GM12878 (cell line): ENCODE data around the gene ERCC2. TPM values are rescaled to one million over a fixed set of nuclear protein-coding genes. Genes with fewer than 3 reads are reported as not detected.
"Not testable (repeated sequence)": the region's sequence is repeated elsewhere in the genome, so short reads cannot be mapped to it uniquely, and the experiment has no call there.

Source experiments
- ATAC-seq: fragments of 200-7000 bp; cut with Tn5 transposase; 3 replicates; pipeline ENCODE4 v1.9.1; 2020; ENCODE audit warnings: mild to moderate bottlenecking, moderate library complexity
- BruUV-seq: library from RNA; stranded (reverse); fragments of 400-500 nt; replicated peaks from 2 replicates; lab custom pipeline; 2021; lab: Mats Ljungman, UMichigan
- CTCF ChIA-PET: fragments of 300-600 bp; sonication (Branson Sonifier 250); formaldehyde crosslinking; extraction: SDS; loops from one replicate; lab custom pipeline; 2021; ENCODE audit warnings: inconsistent platforms; lab: Yijun Ruan, JAX
- POLR2A ChIA-PET: fragments of 350-600 bp; formaldehyde crosslinking; extraction: SDS; loops from one replicate; lab custom pipeline; 2021; ENCODE audit warnings: inconsistent platforms; lab: Charles Lee
- RAD21 ChIA-PET: fragments of 300-600 bp; sonication (Branson Sonifier 250); formaldehyde crosslinking; loops from one replicate; lab custom pipeline; 2023; ENCODE audit warnings: antibody characterized with exemption; ENCODE audit not compliant: unreplicated experiment; lab: Charles Lee
- SMC1A ChIA-PET: fragments of 300-600 bp; sonication (Branson Sonifier 250); formaldehyde crosslinking; loops from one replicate; lab custom pipeline; 2023; ENCODE audit not compliant: unreplicated experiment, uncharacterized antibody; lab: Charles Lee
- DNase-seq: peaks from one replicate; pipeline ENCODE4 v3.0.0-alpha.2; 2011; ENCODE audit warnings: low read depth, low spot score
- FAIRE-seq: peaks from 3 replicates; lab custom pipeline; 2011; peaks lifted over from hg19 to GRCh38; lab: Jason Lieb, UNC
- H2AFZ ChIP-seq: 2 replicates; pipeline ENCODE4 v1.6.0; 2011; ENCODE audit warnings: low read depth, low read length, control low read depth; ENCODE audit not compliant: control insufficient read depth
- H3K27ac ChIP-seq: 2 replicates; pipeline ENCODE4 v1.5.1; 2011; ENCODE audit warnings: control low read depth; ENCODE audit not compliant: control insufficient read depth, insufficient read depth
- H3K27me3 ChIP-seq, 2 experiments: replicated peaks in 1 of 2; 2 replicates each; pipeline versions ENCODE4 v1.6.0 to v1.6.1; 2011; ENCODE audit warnings: low read length in 1 of 2; ENCODE audit not compliant: control insufficient read depth in 2 of 2, insufficient read depth in 2 of 2
- H3K36me3 ChIP-seq, 2 experiments: 2 replicates each; pipeline ENCODE4 v1.5.1; 2011; ENCODE audit warnings: low read length in 1 of 2; ENCODE audit not compliant: control insufficient read depth in 2 of 2, insufficient read depth in 2 of 2
- H3K4me1 ChIP-seq: 2 replicates; pipeline ENCODE4 v1.6.1; 2011; ENCODE audit warnings: mild to moderate bottlenecking, low read length, moderate library complexity, mixed read lengths; ENCODE audit not compliant: control insufficient read depth, insufficient read depth
- H3K4me2 ChIP-seq: 2 replicates; pipeline ENCODE4 v1.6.0; 2011; ENCODE audit warnings: control low read depth; ENCODE audit not compliant: control insufficient read depth, insufficient read depth
- H3K4me3 ChIP-seq: fragments of 200-600 bp; sonication (generic); 2 replicates; pipeline ENCODE4 v1.5.1; 2016
- H3K79me2 ChIP-seq: 2 replicates; pipeline ENCODE4 v1.6.0; 2011; ENCODE audit warnings: low read length; ENCODE audit not compliant: control insufficient read depth, insufficient read depth
- H3K9ac ChIP-seq: 2 replicates; pipeline ENCODE4 v1.8.0; 2011; ENCODE audit warnings: low read length, control low read depth, mixed read lengths; ENCODE audit not compliant: control insufficient read depth, insufficient read depth
- H3K9me3 ChIP-seq: replicated peaks from 3 replicates; pipeline ENCODE4 v1.5.1; 2011; ENCODE audit warnings: mild to moderate bottlenecking, low read length; ENCODE audit not compliant: control insufficient read depth, insufficient read depth
- H4K20me1 ChIP-seq: 2 replicates; pipeline ENCODE4 v1.6.0; 2011; ENCODE audit not compliant: control insufficient read depth, insufficient read depth
- IRF4 ChIP-seq: IDR thresholded peaks from 2 replicates; pipeline ENCODE4 v1.6.1; 2011; ENCODE audit warnings: low read depth, low read length
- POLR2A ChIP-seq: IDR thresholded peaks from 2 replicates; pipeline ENCODE4 v1.6.1; 2011; ENCODE audit warnings: low read depth, mild to moderate bottlenecking, low read length
- WGBS: methylation state at CpG from one replicate; pipeline ENCODE4 v1.1.6; 2016; ENCODE audit warnings: low lambda C conversion rate; ENCODE audit not compliant: insufficient replicate concordance, insufficient coverage; ENCODE audit errors: missing lambda C conversion rate; 5-methylcytosine and 5-hydroxymethylcytosine counted together
- in situ Hi-C: fragments of 300-500 bp; cut with MboI; formaldehyde crosslinking; loops from 9 replicates; pipeline ENCODE4 v1.14.3; 2018; ENCODE audit warnings: mixed read lengths
- intact Hi-C: fragments of 100-400 bp; cut with micrococcal nuclease; formaldehyde crosslinking; loops from one replicate; pipeline ENCODE4 v1.14.2; 2022; ENCODE audit not compliant: unreplicated experiment
- polyA plus RNA-seq, 11 experiments: library from polyadenylated mRNA; depleted of rRNA in 4 of 11; unstranded in 6 of 11; stranded (reverse) in 5 of 11; fragments of >200 nt; fragmentation: Nextera tagmentation in 4 of 11; fragmentation: Illumina TruSeq in 1 of 11; extraction: Ambion mirVana in 4 of 11; extraction: Trizol in 1 of 11; gene quantifications; 1 replicate in 1 of 11; 2 replicates in 10 of 11; pipeline versions ENCODE4 v1.2.1 to v1.2.3, GENCODE V29; 2011 to 2016; ENCODE audit warnings: inconsistent platforms in 2 of 11, missing spikeins in 2 of 11, low read depth in 1 of 11
- total RNA-seq, 4 experiments: library from RNA; depleted of rRNA in 3 of 4; stranded (reverse); fragments of >200 nt in 3 of 4; fragmentation: Illumina TruSeq in 1 of 4; extraction: Trizol in 1 of 4; gene quantifications; 2 replicates each; pipeline versions ENCODE4 v1.2.1 to v1.2.3, GENCODE V29; 2013 to 2021
- TF ChIP-seq, protein P1 (sequence below): IDR thresholded peaks from 2 replicates; pipeline ENCODE4 v1.6.1; 2012; ENCODE audit warnings: improper control_type of control experiment, low read depth, low read length; ENCODE audit not compliant: insufficient replicate concordance

Gene ERCC2
- total and polyA plus RNA-seq, 10 of the 15 experiments (the other 5 are each of a cell fraction or from before 2014, with no cell fraction given): 1.3 to 40.1 (median 15.6) TPM

DNA sequence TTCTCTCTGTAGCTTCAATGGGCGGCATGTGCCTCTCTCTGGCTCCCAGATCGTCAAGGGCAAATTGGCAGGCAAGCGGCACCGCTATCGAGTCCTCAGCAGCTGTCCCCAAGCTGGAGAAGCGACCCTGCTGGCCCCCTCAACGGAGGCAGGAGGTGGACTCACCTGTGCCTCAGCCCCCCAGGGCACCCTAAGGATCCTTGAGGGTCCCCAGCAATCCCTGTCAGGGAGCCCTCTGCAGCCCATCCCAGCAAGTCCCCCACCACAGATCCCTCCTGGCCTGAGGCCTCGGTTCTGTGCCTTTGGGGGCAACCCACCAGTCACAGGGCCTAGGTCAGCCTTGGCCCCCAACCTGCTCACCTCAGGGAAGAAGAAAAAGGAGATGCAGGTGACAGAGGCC lies 37.7 kb upstream of the ERCC2 start:
- no peak for TF ChIP-seq IRF4
- 0 out of 2 replicates have a peak, but pooled peaks have one; percentile 46 for TF ChIP-seq POLR2A
- TF ChIP-seq, protein P1, sequence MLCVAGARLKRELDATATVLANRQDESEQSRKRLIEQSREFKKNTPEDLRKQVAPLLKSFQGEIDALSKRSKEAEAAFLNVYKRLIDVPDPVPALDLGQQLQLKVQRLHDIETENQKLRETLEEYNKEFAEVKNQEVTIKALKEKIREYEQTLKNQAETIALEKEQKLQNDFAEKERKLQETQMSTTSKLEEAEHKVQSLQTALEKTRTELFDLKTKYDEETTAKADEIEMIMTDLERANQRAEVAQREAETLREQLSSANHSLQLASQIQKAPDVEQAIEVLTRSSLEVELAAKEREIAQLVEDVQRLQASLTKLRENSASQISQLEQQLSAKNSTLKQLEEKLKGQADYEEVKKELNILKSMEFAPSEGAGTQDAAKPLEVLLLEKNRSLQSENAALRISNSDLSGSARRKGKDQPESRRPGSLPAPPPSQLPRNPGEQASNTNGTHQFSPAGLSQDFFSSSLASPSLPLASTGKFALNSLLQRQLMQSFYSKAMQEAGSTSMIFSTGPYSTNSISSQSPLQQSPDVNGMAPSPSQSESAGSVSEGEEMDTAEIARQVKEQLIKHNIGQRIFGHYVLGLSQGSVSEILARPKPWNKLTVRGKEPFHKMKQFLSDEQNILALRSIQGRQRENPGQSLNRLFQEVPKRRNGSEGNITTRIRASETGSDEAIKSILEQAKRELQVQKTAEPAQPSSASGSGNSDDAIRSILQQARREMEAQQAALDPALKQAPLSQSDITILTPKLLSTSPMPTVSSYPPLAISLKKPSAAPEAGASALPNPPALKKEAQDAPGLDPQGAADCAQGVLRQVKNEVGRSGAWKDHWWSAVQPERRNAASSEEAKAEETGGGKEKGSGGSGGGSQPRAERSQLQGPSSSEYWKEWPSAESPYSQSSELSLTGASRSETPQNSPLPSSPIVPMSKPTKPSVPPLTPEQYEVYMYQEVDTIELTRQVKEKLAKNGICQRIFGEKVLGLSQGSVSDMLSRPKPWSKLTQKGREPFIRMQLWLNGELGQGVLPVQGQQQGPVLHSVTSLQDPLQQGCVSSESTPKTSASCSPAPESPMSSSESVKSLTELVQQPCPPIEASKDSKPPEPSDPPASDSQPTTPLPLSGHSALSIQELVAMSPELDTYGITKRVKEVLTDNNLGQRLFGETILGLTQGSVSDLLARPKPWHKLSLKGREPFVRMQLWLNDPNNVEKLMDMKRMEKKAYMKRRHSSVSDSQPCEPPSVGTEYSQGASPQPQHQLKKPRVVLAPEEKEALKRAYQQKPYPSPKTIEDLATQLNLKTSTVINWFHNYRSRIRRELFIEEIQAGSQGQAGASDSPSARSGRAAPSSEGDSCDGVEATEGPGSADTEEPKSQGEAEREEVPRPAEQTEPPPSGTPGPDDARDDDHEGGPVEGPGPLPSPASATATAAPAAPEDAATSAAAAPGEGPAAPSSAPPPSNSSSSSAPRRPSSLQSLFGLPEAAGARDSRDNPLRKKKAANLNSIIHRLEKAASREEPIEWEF: no peak
- SMC1A ChIA-PET: no interaction called here
- Histone ChIP-seq H3K4me3 (no peak overlapping the region), H2AFZ (no peak overlapping the region), H3K27me3 (no peaks in the 10 kb centered on the region; a peak in 1 of 4 replicates), H3K9me3 (no peaks in the 10 kb centered on the region), H3K4me2 (no peak overlapping the region), H3K4me1 (peaks cover 4% of the 10 kb centered on the region), H3K27ac (no peak overlapping the region), H4K20me1 (no peaks in the 10 kb centered on the region), H3K79me2 (peaks cover 7% of the 10 kb centered on the region), H3K9ac (no peak overlapping the region), H3K36me3 (peaks cover 0 to 1% of the 10 kb centered on the region in 2 experiments; a peak in 2 of 4 replicates)
- POLR2A ChIA-PET: interaction anchor here (1.5 kb wide), 1 partner anchor 15 kb away, joined by 3 read pairs; no protein-coding TSS in a partner anchor
- CTCF ChIA-PET: interaction anchor here (1.1 to 1.3 kb wide), 4 partner anchors 14 to 70 kb away, joined by 3 to 4 read pairs (median 4); no protein-coding TSS in a partner anchor
- WGBS: 95% methylated on average over 8 of the region's 8 CpGs
- BruUV-seq: no TSS peak
- intact Hi-C loops: loop anchor here (10.0 kb wide), 1 partner anchor 237 kb away; no protein-coding TSS in a partner anchor
- no peak for FAIRE-seq
- RAD21 ChIA-PET: no interaction called here
- in situ Hi-C loops: no loop called here
- ATAC-seq: no peak
- no peak for DNase-seq

DNA sequence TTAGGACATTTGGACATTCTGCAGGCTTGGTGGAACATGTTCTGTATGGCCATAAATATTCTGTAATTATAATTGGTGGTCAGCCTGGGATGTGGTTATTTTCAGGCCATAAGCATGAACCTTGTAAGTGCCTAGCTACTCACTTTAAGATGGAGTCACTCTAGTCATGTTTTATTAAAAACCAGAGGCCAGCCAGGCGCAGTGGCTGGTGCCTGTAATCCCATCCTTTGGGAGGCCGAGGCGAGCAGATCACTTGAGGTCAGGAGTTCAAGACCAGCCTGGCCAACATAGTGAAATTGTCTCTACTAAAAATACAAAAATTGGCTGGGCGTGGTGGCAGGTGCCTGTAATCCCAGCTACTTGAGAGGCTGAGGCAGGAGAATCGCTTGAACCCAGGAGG lies 37.2 kb upstream of the ERCC2 start:
- H3K27me3 ChIP-seq, H3K27ac ChIP-seq, H2AFZ ChIP-seq, ATAC-seq, H3K79me2 ChIP-seq, H3K9ac ChIP-seq, H3K9me3 ChIP-seq, DNase-seq, BruUV-seq, H4K20me1 ChIP-seq, in situ Hi-C loops, H3K36me3 ChIP-seq, FAIRE-seq, H3K4me1 ChIP-seq: not testable (repeated sequence)
- 93% methylated on average over 5 of the region's 5 CpGs for WGBS
- intact Hi-C loops: loop anchor here (10.0 kb wide), 1 partner anchor 237 kb away; no protein-coding TSS in a partner anchor
- Histone ChIP-seq H3K4me3 (peak overlapping the region; percentile 98), H3K4me2 (peak overlapping the region; percentile 96)
- CTCF ChIA-PET: interaction anchor here (1.1 to 1.3 kb wide), 4 partner anchors 14 to 71 kb away, joined by 3 to 4 read pairs (median 4); no protein-coding TSS in a partner anchor
- POLR2A ChIA-PET: interaction anchor here (0.8 to 1.5 kb wide), 2 partner anchors 16 to 77 kb away, joined by 3 read pairs; no protein-coding TSS in a partner anchor
- RAD21 ChIA-PET: interaction anchor here (0.9 kb wide), 1 partner anchor 14 kb away, joined by 6 read pairs; no protein-coding TSS in a partner anchor
- SMC1A ChIA-PET: interaction anchor here (0.7 kb wide), 1 partner anchor 71 kb away, joined by 3 read pairs; no protein-coding TSS in a partner anchor
